Tibial nerve (tissue), 4 donors: Measurements from ENCODE around the gene FGD5. TPM values are rescaled to one million over a fixed set of nuclear protein-coding genes. Genes with fewer than 3 reads are reported as not detected.

Source experiments
- DNase-seq, 2 donors: peaks; one replicate each; pipeline ENCODE4 v3.0.0-alpha.2; 2019; ENCODE audit warnings: low spot score in 2 of 2
- H3K27ac ChIP-seq, 4 donors: fragments of 200-600 bp; sonication (generic) in 3 of 4; one replicate each; pipeline ENCODE4 v1.5.1; 2017 to 2019; ENCODE audit warnings: mild to moderate bottlenecking in 1 of 4
- H3K27me3 ChIP-seq, 2 donors: fragments of 200-600 bp; sonication (generic) in 1 of 2; one replicate each; pipeline versions ENCODE4 v1.5.1 to v1.6.0; 2017 to 2019
- H3K36me3 ChIP-seq, 3 donors: fragments of 200-600 bp; sonication (generic); one replicate each; pipeline ENCODE4 v1.5.1; 2018 to 2019
- H3K4me1 ChIP-seq, 4 donors: fragments of 200-600 bp; sonication (generic) in 3 of 4; one replicate each; pipeline ENCODE4 v1.5.1; 2017 to 2019
- H3K4me3 ChIP-seq, 4 donors: fragments of 200-600 bp; sonication (generic) in 3 of 4; one replicate each; pipeline ENCODE4 v1.5.1; 2017 to 2019; ENCODE audit warnings: mild to moderate bottlenecking in 1 of 4, moderate library complexity in 1 of 4
- H3K9me3 ChIP-seq, 4 donors: fragments of 200-600 bp; sonication (generic) in 3 of 4; one replicate each; pipeline ENCODE4 v1.5.1; 2017 to 2019
- CTCF ChIP-seq, 5 experiments: fragments of 200-600 bp in 3 of 5; fragments of 450-650 bp in 2 of 5; sonication (generic) in 3 of 5; IDR thresholded peaks; one replicate each; pipeline ENCODE4 v1.5.1; 2016 to 2019; ENCODE audit warnings: antibody characterized with exemption in 5 of 5, mild to moderate bottlenecking in 3 of 5, moderate library complexity in 2 of 5
- EP300 ChIP-seq, 2 donors: sonication (generic); formaldehyde crosslinking; IDR thresholded peaks; one replicate each; pipeline ENCODE4 v1.6.1; 2017; ENCODE audit warnings: antibody characterized with exemption in 2 of 2, mild to moderate bottlenecking in 1 of 2
- POLR2A ChIP-seq, 2 donors: fragments of 450-650 bp; IDR thresholded peaks; one replicate each; pipeline ENCODE4 v1.6.1; 2017; ENCODE audit warnings: antibody characterized with exemption in 2 of 2, mild to moderate bottlenecking in 2 of 2, moderate library complexity in 2 of 2
- WGBS, 2 donors: methylation state at CpG; one replicate each; pipeline ENCODE4 v1.1.5; 2018; 5-methylcytosine and 5-hydroxymethylcytosine counted together
- total RNA-seq, 4 donors: library from RNA; depleted of rRNA; stranded (reverse); fragments of >200 nt; gene quantifications; one replicate each; pipeline ENCODE4 v1.1.0, GENCODE V29; 2016

FGD5 gene
- total RNA-seq, 4 donors from 2014 or later = 33.3 to 41.8 (median 38.7) TPM

DNA sequence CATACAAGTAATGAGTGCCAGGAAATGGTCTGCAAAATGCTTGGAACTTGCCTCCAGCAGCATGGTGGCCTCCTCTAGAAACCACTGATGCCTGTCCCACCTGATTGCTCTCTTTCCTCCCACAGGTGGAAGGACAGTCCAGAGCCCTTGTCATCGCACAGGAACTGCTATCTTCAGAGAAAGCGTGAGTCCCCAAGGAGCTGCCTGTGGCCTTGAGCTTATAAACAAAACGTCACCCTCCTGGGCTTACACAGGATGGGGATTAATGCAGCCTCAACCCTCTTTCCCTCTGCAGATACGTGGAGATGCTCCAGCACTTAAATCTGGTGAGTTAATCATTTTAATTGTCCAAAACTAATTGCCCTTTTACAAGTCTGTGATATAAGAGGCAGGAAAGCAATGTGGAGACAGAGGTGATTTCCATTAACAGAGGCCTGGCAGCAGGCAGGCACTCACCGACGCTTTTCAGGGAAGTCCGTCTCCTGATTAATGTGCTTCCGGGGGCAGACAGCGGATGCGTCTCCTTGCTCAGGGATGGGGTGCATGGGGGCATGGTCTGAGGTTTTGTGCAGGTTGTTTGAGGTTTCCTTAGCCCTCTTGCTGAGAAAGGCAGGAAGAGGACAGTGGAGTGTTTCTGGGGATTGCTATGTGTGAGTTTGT, 61.8 kb downstream of the FGD5 start:
- H3K9me3 ChIP-seq = no peaks in the 10 kb centered on the region
- no peaks in the 10 kb centered on the region for H3K27me3 ChIP-seq
- WGBS, 2 donors = 63 to 70% methylated on average over 10 of the region's 10 CpGs
- no peak for DNase-seq
- H3K4me1 ChIP-seq = peaks cover 0 to 31% (median 12%) of the 10 kb centered on the region in 4 donors
- TF ChIP-seq CTCF (IDR thresholded peaks at IDR 0.05) (no peak), POLR2A (IDR thresholded peaks at IDR 0.05) (no peak), EP300 (IDR thresholded peaks at IDR 0.05) (no peak)
- no peak overlapping the region for H3K27ac ChIP-seq
- H3K4me3 ChIP-seq = no peak overlapping the region
- peaks cover 0 to 12% (median 0%) of the 10 kb centered on the region in 3 donors for H3K36me3 ChIP-seq

GRCh38 chr3:14883226-14883625, 64.5 kb downstream of the FGD5 start:
- no peaks in the 10 kb centered on the region for H3K27me3 ChIP-seq
- H3K27ac ChIP-seq = no peak overlapping the region
- DNase-seq = no peak
- no peak overlapping the region for H3K4me3 ChIP-seq
- peaks cover 0 to 16% (median 0%) of the 10 kb centered on the region in 3 donors for H3K36me3 ChIP-seq
- H3K4me1 ChIP-seq = peaks cover 0 to 13% (median 2%) of the 10 kb centered on the region in 4 donors
- no peaks in the 10 kb centered on the region for H3K9me3 ChIP-seq
- WGBS, 2 donors = 84 to 88% methylated on average over 5 of the region's 5 CpGs
- no peak for TF ChIP-seq CTCF (IDR thresholded peaks at IDR 0.05)
- no peak for TF ChIP-seq EP300 (IDR thresholded peaks at IDR 0.05)
- TF ChIP-seq POLR2A (IDR thresholded peaks at IDR 0.05) = no peak

GRCh38 chr3:14884665-14885064, 65.9 kb downstream of the FGD5 start:
- no peaks in the 10 kb centered on the region for H3K27me3 ChIP-seq
- H3K4me3 ChIP-seq = no peak overlapping the region
- H3K36me3 ChIP-seq = peaks cover 0 to 16% (median 0%) of the 10 kb centered on the region in 3 donors
- H3K27ac ChIP-seq = no peak overlapping the region
- no peak for TF ChIP-seq CTCF (IDR thresholded peaks at IDR 0.05)
- no peak for TF ChIP-seq EP300 (IDR thresholded peaks at IDR 0.05)
- TF ChIP-seq POLR2A (IDR thresholded peaks at IDR 0.05) = no peak
- WGBS, 2 donors = 78 to 86% methylated on average over 11 of the region's 11 CpGs
- H3K9me3 ChIP-seq = no peaks in the 10 kb centered on the region
- peaks cover 0 to 12% (median 0%) of the 10 kb centered on the region in 4 donors for H3K4me1 ChIP-seq
- DNase-seq = no peak

DNA sequence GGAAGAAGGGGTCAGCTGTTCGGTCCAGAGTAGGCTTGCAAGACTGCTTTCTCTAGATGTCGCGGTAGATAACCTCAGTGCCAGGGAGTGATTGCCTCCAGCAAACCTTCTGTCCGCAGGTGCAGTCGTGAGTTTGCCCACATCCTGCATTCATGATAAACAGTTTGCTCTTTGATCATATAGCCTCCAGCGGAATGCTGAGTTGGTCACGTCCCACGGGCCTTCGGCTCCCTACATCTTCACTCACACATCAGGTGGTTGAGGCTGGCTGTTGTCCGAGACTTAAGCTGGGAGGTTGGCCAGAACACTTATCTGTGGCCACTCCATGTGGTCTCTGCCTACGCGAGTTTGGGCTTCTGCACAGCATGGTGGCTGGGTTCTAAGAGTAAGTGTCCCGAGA, 66.5 kb downstream of the FGD5 start:
- Histone ChIP-seq H3K4me3 (no peak overlapping the region), H3K27ac (no peak overlapping the region), H3K9me3 (no peaks in the 10 kb centered on the region), H3K27me3 (no peaks in the 10 kb centered on the region), H3K36me3 (peaks cover 0 to 16% (median 0%) of the 10 kb centered on the region in 3 donors), H3K4me1 (peaks cover 0 to 13% (median 0%) of the 10 kb centered on the region in 4 donors)
- no peak for TF ChIP-seq CTCF (IDR thresholded peaks at IDR 0.05)
- TF ChIP-seq EP300 (IDR thresholded peaks at IDR 0.05) = no peak
- TF ChIP-seq POLR2A (IDR thresholded peaks at IDR 0.05) = no peak
- WGBS, 2 donors = 87 to 89% methylated on average over 13 of the region's 13 CpGs
- DNase-seq = no peak

- H3K36me3 ChIP-seq = peaks cover 0 to 16% (median 0%) of the 10 kb centered on the region in 3 donors
- no peaks in the 10 kb centered on the region for H3K27me3 ChIP-seq
- H3K4me1 ChIP-seq = peaks cover 0 to 21% (median 0%) of the 10 kb centered on the region in 4 donors
- H3K9me3 ChIP-seq = no peaks in the 10 kb centered on the region
- no peak for TF ChIP-seq POLR2A (IDR thresholded peaks at IDR 0.05)
- no peak overlapping the region for H3K27ac ChIP-seq
- WGBS, 2 donors = 87 to 88% methylated on average over 3 of the region's 3 CpGs
- no peak for DNase-seq
- no peak overlapping the region for H3K4me3 ChIP-seq
Measured at GRCh38 chr3:14886101-14886500, 67.3 kb downstream of the FGD5 start.
